ENCODE results near the gene LHX4. TPM values are rescaled to one million over a fixed set of nuclear protein-coding genes. Genes with fewer than 3 reads are reported as not detected.

The LHX4 gene
- total and polyA plus RNA-seq, 10 of the 15 experiments (the other 5 are each of a cell fraction or from before 2014, with no cell fraction given), result 0.05 to 0.80 (median 0.32) TPM; not detected in 6

DNA sequence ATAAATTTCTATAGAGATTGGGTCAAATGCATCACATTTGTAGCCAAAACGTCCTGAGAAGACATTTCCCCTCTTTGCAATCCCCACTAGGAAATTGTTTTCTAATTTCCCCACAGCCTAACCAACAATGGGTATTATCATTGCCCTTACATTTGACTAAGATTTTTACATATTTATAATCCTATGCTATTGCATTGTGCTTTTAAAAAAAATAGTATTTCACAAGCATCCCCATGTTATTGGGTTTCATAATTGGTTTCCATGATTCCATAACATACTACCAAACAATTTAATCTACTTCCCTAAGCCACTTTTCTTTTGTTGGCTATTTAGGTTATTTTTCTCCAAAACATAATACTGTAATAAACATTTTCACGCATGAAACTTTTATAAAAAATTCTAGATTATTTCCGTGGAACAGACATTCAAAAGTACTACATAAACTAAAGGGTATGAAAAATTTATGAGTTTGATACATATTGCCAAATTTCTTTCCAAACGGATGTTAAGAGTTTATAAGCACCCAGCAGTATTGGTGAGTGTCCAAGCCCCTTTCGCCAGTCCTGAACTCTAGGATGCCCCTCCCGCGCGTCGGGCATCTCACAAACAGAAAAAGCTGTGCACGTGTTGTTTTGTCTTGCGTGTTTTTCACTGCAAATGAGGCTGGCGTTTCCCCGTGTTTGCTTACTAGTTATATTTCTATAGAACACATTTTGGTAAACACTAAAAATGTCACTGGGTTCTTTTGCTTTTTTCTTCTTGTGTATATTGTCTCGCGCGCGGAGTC, 2.0 kb upstream of the LHX4 start:
- Histone ChIP-seq H2AFZ (ENCODE audit: control insufficient read depth, low read depth, low read length) (no peak overlapping the region), H4K20me1 (ENCODE audit: control insufficient read depth, insufficient read depth) (peaks cover 3% of the 10 kb centered on the region; the same call in 1 of the 2 replicates), H3K9me3 (replicated peaks; ENCODE audit: control insufficient read depth, insufficient read depth, low read length) (no peaks in the 10 kb centered on the region; the same call in 2 of the 3 replicates), H3K4me1 (ENCODE audit: control insufficient read depth, insufficient read depth, low read length) (peaks cover 6% of the 10 kb centered on the region), H3K27ac (ENCODE audit: control insufficient read depth, insufficient read depth) (no peak overlapping the region), H3K4me2 (ENCODE audit: control insufficient read depth, insufficient read depth) (no peak overlapping the region), H3K36me3 (ENCODE audit: control insufficient read depth in 2 of 2, insufficient read depth in 2 of 2, low read length in 1 of 2) (no peaks in the 10 kb centered on the region), H3K4me3 (no peak overlapping the region), H3K27me3 (replicated peaks in 1 of 2; ENCODE audit: control insufficient read depth in 2 of 2, insufficient read depth in 2 of 2, low read length in 1 of 2) (peaks cover 22% of the 10 kb centered on the region in 2 experiments), H3K79me2 (ENCODE audit: control insufficient read depth, insufficient read depth, low read length) (no peaks in the 10 kb centered on the region), H3K9ac (ENCODE audit: control insufficient read depth, insufficient read depth, low read length) (no peak overlapping the region)
- WGBS (ENCODE audit: insufficient coverage, insufficient replicate concordance, low lambda C conversion rate, missing lambda C conversion rate), result 40% methylated on average over 17 of the region's 17 CpGs
- ChIA-PET SMC1A (ENCODE audit: uncharacterized antibody, unreplicated experiment) (no interaction called here), POLR2A (no interaction called here), RAD21 (ENCODE audit: unreplicated experiment) (interaction anchor here (0.9 kb wide), 1 partner anchor 25 kb away, joined by 3 read pairs; no protein-coding TSS in a partner anchor), CTCF (no interaction called here)
- TF ChIP-seq MEF2A (IDR thresholded peaks at IDR 0.05; ENCODE audit: insufficient read depth, low read depth, low read length) (no peak), ZSCAN29 (IDR thresholded peaks at IDR 0.05) (no peak), EZH2 (IDR thresholded peaks at IDR 0.05; ENCODE audit: borderline replicate concordance, control insufficient read depth, low read depth, low read length) (no peak), ATF3 (IDR thresholded peaks at IDR 0.05; ENCODE audit: borderline replicate concordance, extremely low read depth, low read depth, low read length) (no peak)
- DNase-seq (ENCODE audit: low read depth, low spot score), result no peak
- in situ Hi-C loops (cut with MboI) (no loop called here), intact Hi-C loops (cut with micrococcal nuclease; ENCODE audit: unreplicated experiment) (no loop called here)
- no peak for ATAC-seq
- BruUV-seq (replicated peaks), result no TSS peak
- no peak for FAIRE-seq
